ENCODE results near the gene SLCO3A1.
"Not testable (repeated sequence)": the region's sequence is repeated elsewhere in the genome, so short reads cannot be mapped to it uniquely, and the experiment has no call there.

SLCO3A1 gene

DNA sequence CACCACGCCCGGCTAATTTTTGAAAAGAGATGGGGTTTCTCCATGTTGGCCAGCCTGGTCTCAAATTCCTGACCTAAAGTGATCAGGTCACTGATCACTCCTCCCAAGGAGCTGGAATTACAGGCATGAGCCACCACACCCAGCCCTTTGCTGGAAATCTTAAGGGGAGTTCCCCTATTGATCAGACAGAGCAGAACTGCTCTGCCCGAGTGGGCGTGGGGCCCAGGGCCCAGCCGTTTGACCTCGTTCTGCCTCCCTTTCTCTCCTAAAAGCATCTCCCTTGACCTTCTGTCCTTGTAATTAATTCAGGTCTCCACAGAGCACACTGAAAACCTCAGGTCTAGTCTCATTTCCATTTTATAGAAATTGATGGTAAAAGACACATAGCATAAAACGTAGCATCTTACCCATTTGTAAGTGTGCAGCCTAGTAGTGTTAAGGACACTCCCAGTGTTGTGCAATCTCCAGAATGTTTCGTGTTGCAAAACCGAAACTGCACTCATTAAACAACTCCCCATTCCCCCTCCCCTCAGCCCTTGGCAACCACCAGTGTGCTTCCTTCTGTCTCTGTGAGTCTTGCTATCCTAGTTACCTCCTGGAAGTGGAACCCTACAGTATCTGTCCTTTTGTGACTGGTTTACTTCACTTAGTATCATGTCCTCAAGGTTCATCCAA, 89.3 kb downstream of the SLCO3A1 start:
- no peak for DNase-seq

DNA sequence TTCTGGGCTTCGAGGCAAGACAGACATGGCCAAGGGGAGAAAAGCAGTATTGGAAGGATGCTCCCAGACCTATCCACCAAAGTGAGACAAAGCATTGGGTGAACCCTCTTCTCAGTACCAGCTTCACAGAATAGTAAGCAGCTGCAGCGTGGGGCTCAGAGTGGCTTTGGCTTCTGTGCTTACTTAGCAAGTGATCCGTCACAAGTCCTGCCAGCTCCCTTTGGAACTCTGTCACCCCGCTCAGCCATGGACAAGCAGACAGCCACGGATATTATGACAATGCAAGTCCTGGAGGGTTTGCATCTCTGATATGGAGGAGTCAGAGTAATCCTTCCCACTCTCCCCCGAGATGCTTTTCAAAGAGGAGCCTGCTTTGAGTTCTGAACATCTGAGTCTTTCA, 90.8 kb downstream of the SLCO3A1 start:
- no peak for DNase-seq

DNA sequence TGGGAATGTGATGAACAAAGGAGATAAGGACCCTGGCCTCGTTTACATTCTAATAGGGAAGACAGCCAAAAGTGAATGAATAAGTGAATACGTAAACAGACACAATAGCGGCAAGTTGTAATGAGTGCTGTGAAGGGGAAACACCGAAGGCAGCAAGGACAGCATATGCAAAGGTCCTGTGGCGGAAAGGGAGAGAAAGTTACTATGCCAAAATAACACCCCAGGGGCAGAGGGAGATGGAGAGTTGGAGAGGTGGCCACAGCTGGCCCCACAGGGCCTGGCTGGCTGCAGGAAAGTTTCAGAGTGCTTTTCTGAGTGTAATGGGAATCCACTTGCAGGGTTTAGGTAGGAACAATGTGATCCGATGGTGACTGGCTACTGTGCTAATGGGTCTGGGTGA, 91.9 kb downstream of the SLCO3A1 start:
- DNase-seq = no peak

DNA sequence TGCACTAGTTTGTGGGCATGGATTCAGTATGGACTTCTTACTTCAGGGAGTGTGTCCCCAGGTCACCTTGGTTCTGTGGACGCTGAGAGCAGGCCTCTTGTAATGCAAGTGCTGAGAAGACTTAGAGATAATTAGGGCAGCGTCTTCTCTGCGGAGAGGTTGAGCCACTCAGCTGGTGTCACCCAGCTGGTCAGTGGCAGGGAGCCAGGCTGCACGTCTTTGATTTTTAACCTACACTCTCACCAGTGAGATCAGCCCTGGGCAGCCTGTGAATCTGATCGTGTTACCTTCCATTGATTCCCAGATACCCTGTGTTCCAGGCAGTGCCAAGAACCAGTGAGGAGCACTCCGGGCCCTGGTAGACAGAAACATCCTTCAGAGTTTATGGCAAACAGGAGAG, 92.6 kb downstream of the SLCO3A1 start:
- DNase-seq = no peak

DNA sequence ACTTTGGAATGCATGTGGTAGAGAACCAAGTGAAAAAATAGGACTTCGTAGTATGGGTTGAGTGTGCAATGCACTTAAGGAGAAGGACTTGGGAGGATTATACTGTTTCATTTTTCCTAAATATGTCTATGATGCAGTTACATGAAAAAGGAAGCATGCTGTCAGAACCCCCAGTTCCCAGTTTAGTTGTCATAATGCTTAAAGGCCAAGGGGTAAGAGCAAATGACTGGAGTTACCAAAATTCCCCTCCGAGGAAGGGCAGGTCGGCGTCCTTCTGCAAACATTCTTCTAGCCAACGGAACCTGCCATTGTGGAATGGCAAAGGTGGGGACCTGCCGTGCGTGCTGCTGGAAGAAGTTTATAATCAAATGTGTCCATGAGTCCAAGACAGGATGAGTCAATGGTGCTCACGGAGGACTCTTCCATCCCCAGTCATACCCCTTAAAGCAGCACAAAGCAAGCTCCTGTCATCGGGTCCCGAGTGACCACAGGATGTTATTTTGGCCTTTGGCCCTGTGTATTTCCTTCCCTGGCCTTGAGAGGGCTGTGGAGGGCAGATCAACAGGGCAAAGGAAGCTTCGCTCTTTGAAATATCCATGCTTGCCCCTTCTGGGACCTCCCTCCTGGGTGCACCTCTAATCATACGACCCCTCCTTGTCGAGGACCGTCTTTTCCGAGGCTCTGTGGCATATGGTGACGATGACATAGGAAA, 93.2 kb downstream of the SLCO3A1 start:
- DNase-seq = no peak

DNA sequence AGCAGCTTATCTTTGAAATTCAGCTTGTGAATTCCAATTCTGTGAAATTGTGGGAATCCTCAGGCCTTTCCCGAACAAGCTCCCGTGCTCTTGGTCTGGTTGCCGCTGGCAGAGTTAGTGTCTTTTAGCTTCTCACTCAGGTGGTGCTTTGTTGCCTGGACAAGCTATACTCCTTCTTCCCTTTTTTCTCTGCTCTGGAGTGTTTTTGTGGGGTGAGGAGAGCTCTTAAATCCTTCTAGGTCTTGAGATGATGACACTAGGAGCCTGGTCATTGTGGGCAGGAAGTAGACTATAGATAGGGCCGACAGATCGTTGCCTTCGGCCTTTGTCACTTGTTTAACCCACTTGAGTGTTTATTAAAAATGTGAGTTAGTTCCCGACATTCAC, 93.8 kb downstream of the SLCO3A1 start:
- DNase-seq = no peak

DNA sequence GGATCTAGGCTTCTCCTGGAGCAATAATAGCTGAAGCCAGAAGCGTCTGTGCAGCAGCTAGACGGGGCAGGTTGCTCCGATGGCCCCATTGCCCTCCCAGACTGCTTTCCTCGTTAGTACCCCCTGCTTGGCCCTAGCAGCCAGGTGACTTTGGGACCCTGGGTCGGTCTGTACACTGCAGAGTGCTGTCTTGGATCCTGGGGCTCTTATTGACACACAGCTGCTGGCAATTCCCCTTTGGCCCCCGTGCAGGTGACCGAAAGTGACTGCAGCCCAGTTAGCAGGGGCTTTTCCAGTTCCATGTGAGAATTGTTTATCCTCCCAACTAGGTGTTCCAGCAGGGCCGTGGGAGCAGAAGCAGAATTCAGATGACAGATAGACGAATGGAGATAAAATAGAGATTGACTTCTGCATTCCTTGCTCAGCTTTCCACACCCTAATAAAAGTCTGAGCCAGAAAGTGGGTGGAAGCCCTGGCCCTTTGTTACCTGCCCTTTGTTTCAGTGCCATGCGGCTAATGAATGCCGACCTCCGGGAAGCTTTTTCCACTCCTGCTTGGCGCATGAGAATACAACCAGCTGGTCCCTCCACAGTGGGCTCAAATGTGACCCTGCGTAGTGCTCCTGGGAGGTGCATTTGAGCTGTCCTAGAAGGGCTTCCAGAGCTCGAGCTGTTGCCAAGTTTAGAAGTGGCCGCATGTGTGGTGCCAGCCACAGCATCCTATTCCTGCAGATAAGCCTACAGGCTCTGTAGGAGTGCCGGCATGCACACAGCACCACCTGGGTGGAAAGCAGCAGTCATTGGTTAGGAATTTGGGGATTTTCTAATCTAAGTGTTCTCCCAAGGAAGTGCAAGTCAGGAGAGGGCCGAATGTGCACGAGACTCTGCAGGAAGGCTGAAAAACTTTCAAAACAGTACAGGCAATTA, 94.4 kb downstream of the SLCO3A1 start:
- DNase-seq = no peak

DNA sequence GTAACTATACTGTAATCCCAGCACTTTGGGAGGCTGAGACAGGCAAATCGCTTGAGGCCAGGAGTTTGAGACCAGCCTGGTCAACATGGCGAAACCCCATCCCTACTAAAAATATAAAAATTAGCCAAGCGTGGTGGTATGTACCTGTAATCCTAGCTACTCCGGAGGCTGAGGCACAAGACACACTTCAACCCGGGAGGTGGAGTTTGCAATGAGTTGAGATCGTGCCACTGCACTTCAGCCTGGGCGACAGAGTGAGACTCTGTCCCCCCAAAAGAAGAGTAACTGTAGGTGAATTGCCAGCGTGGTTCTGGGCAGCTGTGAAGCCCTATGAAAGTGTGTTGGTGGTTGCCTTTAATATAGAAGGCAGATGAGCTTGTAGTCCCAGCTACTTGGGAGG, 95.9 kb downstream of the SLCO3A1 start:
- DNase-seq = no peak

DNA sequence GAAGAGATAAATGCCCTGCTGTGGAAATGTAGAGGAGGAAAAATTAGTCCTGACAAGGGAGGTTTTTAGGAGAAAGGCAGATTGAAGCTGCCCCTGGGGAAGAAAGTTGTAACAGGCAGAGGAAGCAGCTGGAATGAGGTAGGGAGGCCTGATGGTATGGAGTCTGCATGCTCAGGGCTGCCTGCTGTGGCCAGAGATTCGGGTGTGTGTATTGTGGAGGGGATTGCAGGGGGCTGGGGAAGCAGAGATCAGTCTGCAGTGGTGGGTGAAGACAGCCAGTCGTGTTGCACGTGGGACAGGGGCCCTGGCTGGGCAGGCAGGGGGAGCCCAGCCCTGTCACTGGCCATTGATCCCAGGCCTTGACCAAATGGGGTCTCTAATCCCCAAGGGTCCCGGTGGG, 96.5 kb downstream of the SLCO3A1 start:
- DNase-seq = no peak

DNA sequence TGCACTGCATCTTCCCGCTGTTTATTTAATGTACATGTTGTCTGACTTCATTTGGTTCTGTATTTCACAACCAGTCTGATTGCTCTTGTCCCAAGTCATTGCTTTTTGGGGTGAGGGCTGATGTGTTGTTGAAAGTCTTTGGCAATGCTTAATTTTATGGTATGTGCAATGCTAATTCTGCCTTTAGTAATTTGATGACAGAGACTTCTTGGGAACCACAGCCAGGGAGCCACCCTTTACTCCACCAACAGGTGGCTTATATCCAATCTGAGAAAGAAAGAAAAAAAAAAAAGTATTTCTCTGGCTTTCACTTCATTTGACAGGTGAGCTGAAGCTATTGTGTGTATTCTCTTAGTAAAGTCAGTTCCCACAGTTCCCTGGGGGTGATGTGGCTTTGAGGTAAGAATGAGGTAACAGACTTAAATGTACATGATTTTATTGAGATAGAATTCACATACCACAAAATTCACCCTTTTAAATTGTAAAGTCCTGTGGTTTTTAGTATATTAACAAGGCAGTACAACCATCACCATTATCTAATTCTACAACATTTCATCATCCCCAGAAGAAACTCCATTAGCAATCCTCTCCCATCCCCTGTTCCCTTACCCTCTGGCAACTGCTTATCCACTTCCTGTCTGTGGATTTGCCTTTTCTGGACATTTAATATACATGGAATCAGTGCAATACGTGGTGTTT, 97.3 kb downstream of the SLCO3A1 start:
- DNase-seq = no peak

DNA sequence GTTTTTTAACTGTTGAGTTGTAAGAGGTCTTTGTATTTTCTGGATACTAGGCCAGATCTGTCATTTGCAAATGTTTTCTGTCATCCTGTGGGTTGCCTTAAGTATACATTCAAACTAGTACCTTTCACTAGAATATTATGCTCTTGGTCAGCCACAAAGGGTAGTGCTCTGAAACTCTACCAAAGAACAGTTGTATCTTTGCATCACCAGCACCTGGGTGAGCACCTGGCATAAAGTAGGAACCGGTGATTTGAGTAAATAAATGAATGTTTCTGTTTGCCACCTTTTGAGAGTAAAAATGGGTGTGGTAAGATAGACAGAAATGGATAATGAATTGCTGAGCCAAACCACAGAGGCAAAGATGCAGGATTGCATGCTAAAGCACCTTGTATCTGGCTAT, 98.7 kb downstream of the SLCO3A1 start:
- DNase-seq = no peak

DNA sequence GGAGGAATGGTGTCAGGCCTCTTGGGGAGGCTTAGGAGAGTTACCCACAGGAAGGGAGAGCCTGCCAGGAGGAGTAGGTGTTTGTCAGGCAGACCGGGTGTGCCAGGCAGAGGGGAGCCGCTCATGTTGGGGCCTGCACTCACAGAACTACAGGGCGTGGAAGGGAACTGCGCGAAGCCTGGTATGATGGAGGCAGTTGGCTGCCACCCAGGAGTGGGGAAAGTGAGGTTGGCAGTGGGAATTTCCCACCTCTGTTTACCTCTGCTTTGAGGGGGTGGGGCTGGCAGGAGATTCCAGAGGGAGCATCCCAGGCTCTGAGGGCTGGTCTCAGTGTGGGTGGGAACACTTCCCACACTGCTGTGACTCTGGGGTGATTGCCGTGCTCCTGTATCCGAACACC, 99.9 kb downstream of the SLCO3A1 start:
- DNase-seq = no peak

DNA sequence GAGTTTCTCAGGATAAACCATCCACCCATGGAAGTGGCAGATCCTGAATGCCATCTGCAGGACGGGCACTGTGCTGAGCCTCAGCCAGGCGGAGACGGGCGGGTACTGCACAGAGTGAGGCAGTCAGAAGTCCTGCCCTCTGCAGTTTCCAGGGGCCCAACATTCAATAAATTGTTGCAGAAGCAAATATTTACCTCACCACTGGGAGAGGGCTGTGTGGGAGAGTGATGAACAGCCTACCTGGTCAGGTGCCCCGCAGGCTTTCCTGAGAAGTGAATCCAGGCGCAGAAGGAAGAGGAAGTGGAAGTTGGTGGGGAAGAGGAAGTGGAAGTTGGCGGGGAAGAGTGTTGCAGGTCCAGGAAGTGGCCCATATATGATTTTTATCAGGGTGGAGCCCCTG, 100.8 kb downstream of the SLCO3A1 start:
- DNase-seq = no peak

DNA sequence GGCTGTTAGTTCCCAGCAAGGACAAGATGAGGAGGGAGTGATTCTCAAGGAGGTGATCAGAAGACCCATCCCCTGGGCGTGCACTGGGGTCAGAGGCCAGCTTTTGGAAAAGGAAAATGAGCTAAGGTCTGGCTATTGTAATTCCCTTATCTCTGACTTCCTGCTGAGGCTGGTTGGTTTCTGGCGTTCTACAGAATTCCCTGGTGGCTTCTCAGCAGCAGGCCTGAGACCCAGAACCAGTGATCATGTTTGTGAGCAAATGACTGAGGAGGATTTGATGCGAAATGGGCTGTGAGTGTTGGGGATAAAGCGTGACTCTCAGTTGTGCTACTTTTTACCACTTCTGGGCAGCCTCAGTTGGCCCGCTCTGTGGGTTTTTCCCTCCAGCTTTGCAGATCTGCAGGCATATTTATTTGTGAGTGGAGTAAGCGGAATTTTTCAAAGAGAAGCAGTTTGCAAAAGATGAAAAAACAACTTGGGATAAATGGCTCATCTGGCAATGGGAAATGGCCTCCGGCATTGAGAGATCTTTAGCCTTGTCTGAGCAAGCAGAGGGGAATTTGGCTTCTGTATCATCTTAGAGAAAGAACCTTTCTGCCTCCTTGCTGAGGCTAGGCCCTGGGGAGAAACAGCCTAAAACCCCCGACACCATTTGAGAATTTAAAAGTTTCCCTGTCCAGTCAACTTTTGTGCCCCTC, 102.7 kb downstream of the SLCO3A1 start:
- DNase-seq = no peak

DNA sequence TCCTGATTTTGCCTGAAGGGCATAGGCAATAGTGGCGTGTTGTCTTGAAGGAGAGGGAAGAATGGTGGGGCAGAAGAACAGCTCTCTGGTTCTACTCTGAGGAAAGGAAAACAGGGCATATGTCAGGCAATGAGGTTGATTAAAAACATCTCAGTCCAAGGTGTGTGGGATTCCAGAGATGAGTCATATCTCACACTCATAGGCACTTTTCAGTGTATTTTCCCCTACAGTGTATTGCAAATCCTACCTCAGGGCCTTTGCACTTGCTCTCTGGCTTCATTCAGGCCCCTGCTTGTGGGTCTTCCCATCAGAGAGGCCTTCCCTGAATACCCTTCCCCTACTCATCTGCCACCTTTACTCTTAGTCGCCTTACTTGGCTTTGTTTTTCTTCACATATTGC, 107.8 kb downstream of the SLCO3A1 start:
- no peak for DNase-seq

DNA sequence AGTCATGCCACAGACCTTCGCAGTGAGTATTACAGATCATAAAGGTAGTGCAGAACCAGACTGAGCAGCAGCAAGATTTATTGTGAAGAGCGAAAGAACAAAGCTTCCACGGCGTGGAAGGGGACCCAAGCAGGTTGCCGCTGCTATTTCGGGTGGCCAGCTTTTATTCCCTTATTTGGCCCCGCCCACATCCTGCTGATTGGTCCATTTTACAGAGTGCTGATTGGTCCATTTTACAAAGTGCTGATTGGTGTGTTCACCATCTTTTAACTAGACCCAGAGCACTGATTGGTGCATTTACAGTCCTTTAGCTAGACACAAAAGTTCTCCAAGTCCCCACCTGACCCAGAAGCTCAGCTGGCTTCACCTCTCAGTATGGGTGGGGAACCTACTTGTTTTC, 110.2 kb downstream of the SLCO3A1 start:
- not testable (repeated sequence) for DNase-seq

DNA sequence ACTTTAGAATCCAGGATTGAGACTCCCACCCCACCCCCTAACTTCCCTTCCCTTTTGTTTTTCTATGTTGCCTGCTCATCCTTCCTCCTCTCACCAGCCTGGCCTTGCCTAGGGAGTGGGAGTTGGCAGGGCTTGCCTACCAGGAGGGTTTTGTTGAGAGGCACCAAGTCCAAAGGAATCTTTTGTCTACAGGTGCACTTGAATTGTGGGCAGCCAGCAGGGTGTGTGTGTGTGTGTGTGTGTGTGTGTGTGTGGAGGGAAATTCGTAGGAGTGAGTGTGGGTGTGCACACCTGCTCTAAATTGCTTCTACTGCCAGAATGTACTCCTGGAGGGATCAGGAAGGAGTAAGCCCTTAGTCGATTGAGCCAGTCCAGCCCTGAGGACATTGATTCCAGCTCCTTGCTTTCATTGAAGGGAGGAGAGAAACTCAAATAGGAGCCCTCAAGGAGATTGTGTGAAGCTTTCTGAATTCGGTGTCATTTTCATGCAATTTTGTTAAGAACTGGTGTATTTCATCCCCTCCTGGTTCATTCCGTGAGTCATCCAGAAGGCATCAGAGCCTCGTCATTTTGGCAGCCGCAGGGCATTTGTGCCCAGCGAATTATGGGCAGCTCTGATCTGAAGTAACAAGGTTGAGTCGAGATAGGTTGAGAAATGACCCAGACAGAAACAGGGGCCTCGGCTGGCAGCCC, 112.1 kb downstream of the SLCO3A1 start:
- no peak for DNase-seq

DNA sequence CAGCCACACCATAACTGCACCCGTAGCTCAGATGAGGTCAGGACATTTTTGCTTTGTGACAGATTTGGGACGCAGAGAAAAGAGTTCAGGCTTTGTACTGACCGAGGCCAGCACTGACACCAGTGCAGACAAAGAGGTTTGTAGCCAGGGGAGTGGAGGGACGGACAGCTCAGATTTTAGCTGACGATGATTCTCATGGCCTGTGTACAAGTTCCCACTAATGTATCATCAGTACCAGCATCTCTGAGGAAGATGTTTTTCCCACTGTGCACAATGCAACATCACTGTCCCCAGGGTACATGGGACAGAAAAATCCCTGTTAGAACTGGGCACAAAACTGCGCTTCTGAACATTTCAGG, 112.7 kb downstream of the SLCO3A1 start:
- no peak for DNase-seq

DNA sequence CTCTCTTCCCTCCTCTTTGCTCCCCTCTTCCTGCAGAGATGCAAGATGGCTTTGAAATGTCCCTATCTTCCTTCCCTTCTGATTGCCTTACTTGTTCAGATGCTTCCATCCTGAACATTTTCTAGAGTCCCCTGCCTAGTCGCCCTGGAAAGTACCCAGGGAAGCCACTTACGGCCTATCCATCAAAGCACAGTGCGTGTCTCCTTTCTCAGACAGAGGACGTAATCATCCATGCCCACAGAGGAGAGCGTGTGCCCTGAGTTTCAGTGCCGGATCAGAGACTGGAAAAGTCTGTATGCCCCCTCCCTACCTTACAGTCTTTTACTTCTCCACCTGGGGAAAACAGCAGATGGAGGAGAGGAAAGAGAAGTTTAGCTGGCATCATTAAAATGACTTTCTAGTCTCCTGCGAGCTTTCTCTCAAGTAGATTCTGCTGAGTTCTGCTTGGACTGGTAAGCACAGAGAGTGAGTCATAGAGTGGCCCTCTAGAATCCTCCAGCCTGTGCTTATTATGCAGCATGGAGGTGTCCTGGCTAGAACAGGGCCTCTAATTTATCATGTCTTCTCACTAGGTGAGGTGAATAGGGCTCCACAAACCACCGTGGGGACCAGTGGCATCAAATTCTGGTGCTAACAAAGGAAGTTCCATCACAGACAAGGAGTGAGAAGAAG, 114.6 kb downstream of the SLCO3A1 start:
- DNase-seq = no peak

DNA sequence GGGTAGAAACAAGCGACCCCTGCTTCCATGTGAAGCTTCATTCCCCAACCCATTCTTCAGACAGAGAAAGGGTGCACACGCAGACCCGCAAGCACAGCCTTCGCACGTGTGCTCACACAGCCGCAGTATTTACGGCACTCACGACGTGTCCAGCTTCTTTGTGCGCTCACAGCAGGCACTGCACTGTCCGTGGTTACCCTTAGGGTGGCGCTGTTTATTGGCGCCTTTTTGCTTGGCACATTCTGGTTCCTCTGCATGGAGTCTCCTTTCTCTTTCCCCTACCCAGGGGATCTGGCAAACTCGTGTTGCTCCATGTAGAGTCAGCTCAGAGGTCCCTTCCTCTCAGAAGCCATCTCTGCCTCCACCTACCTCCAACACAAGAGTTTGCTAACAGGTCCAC, 115.1 kb downstream of the SLCO3A1 start:
- no peak for DNase-seq

DNA sequence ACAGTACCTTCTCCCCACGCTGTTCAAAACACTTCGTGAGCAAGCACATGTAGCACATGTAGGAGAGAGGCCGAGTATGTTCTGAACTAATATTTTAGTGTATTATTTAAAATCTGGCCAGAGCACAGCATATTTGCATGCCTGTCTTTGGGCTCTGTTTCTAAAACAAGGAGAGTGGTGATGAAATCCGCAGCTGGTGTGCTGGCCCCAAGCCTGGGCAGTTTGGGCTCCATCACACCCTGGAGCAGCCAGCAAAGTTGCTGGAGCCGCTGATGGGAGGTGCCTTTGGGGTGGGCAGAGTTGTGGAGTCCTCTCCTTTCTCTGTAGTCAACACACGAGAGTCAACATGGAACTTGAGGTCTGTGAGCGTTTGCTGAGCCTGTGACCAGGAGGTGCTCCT, 116.6 kb downstream of the SLCO3A1 start:
- no peak for DNase-seq

All from NCI-H1417 treated with DMSO at 0.1 percent for 48 hours (cell line).